HepG2 (cell line): ENCODE results near the gene IL17RC. TPM values are rescaled to one million over a fixed set of nuclear protein-coding genes. Genes with fewer than 3 reads are reported as not detected.

Source experiments
- ARNT2 ChIP-seq: sonication (generic); formaldehyde crosslinking; IDR thresholded peaks from 2 replicates; pipeline ENCODE4 v1.8.0; 2022; ENCODE audit warnings: mild to moderate bottlenecking, low read depth, missing genetic modification reagents, moderate library complexity
- HOMEZ ChIP-seq: IDR thresholded peaks from 2 replicates; pipeline ENCODE4 v1.6.1; 2016; ENCODE audit warnings: low read depth
- HOXA5 ChIP-seq: sonication (generic); formaldehyde crosslinking; IDR thresholded peaks from 2 replicates; pipeline ENCODE4 v1.4.0; 2020; ENCODE audit warnings: missing genetic modification reagents
- KDM5A ChIP-seq: fragments of 200-600 bp; sonication (generic); IDR thresholded peaks from 2 replicates; pipeline ENCODE4 v1.7.0; 2018; ENCODE audit warnings: antibody characterized with exemption, mild to moderate bottlenecking, low read length, borderline replicate concordance
- NRL ChIP-seq: sonication (generic); formaldehyde crosslinking; IDR thresholded peaks from 2 replicates; pipeline ENCODE4 v1.5.0; 2020; ENCODE audit warnings: missing genetic modification reagents, mild to moderate bottlenecking, moderate library complexity, borderline replicate concordance
- POLR2A ChIP-seq, 2 experiments: IDR thresholded peaks; 2 replicates each; pipeline ENCODE4 v1.6.1; 2011; ENCODE audit warnings: low read depth in 2 of 2, low read length in 2 of 2, mild to moderate bottlenecking in 1 of 2, moderate library complexity in 1 of 2; ENCODE audit not compliant: insufficient read depth in 1 of 2
- ZNF343 ChIP-seq: sonication (generic); formaldehyde crosslinking; IDR thresholded peaks from 2 replicates; pipeline ENCODE4 v1.4.0; 2020; ENCODE audit warnings: mild to moderate bottlenecking, missing genetic modification reagents
- ZNF562 ChIP-seq: sonication (generic); formaldehyde crosslinking; IDR thresholded peaks from 2 replicates; pipeline ENCODE4 v1.8.0; 2022; ENCODE audit warnings: missing genetic modification reagents, borderline replicate concordance
- ZNF784 ChIP-seq: sonication (generic); formaldehyde crosslinking; IDR thresholded peaks from 2 replicates; pipeline ENCODE4 v1.5.1; 2020; ENCODE audit warnings: missing genetic modification reagents, mild to moderate bottlenecking, borderline replicate concordance
- ZNF800 ChIP-seq: sonication (generic); formaldehyde crosslinking; IDR thresholded peaks from 2 replicates; pipeline ENCODE4 v1.4.0; 2020; ENCODE audit warnings: missing genetic modification reagents
- polyA plus RNA-seq, 8 experiments: library from polyadenylated mRNA; depleted of rRNA in 3 of 8; stranded (reverse) in 7 of 8; unstranded in 1 of 8; fragments of >200 nt; fragmentation: Illumina TruSeq in 4 of 8; extraction: Trizol in 4 of 8; gene quantifications; 2 replicates each; pipeline versions ENCODE4 v1.2.1 to v1.2.3, GENCODE V29; 2011 to 2016; ENCODE audit warnings: low read depth in 4 of 8, missing spikeins in 1 of 8, mixed read lengths in 1 of 8; ENCODE audit not compliant: insufficient read depth in 1 of 8
- total RNA-seq, 5 experiments: library from RNA; depleted of rRNA; stranded (reverse); fragments of >200 nt; fragmentation: Illumina TruSeq; extraction: Trizol; gene quantifications; 2 replicates each; pipeline ENCODE4 v1.2.3, GENCODE V29; 2016; ENCODE audit warnings: low read depth in 1 of 5
- TF ChIP-seq, protein P1 (sequence below): sonication (generic); formaldehyde crosslinking; IDR thresholded peaks from 2 replicates; pipeline ENCODE4 v1.5.0; 2020; ENCODE audit warnings: missing genetic modification reagents
- TF ChIP-seq, protein P2 (sequence below): sonication (generic); formaldehyde crosslinking; IDR thresholded peaks from 2 replicates; pipeline ENCODE4 v1.8.1; 2023; ENCODE audit warnings: mild to moderate bottlenecking, moderate library complexity, missing genetic modification reagents
- TF ChIP-seq, protein P3 (sequence below): sonication (generic); formaldehyde crosslinking; IDR thresholded peaks from 2 replicates; pipeline ENCODE4 v1.4.0; 2020; ENCODE audit warnings: missing genetic modification reagents
- TF ChIP-seq, protein P4 (sequence below): sonication (generic); formaldehyde crosslinking; IDR thresholded peaks from 2 replicates; pipeline ENCODE4 v1.9.0; 2022; ENCODE audit warnings: low read depth, missing genetic modification reagents
- TF ChIP-seq, protein P5 (sequence below): IDR thresholded peaks from 2 replicates; pipeline ENCODE4 v1.6.1; 2016

IL17RC gene
- total and polyA plus RNA-seq, 2 of the 13 experiments (the other 11 are each of a cell fraction or from before 2014, with no cell fraction given), result 20.7 to 24.0 TPM

DNA sequence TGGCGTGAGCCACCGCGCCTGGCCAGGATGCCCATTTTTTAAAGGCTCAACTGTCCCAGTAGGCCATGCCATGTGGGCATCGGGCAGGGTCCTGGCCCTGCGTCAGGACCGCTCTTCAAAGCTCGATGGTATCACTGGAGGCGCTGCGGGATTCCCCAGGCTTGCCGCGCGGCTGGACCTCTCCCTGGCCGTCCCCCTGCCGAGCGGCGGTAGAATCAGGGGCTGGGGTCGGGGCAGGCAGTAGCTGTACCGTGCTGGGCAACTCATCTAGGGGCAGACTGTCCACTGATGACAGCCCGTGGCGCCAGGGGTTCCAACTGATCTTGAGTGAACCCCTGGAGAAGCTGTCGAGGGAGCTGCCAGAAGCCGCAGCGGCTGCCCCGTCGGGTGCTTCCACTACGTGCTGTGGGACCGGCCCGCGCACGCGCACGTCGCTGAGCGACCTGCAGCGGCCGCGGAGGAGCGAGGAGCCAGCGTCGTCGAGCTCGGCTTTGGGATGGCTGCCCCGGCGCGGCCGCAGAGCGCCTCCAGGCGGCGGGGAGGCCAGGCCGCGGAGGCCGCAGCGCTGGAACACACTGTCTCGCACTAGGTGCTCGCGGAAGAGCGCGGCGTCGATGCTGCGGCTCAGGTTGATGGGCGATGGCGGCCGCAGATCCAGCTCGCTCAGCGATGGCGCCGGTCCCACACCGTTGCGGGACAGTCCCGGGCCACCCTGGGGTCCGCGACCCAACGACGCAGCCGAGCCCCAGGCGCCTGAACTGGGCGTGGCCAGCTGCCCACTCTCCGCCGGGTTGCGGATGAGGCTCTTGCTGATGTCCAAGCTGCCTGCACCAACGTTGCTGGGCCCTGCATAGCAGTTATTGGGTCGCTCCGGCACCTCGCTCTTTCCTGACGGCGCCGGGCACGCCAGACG, 29.5 kb downstream of the IL17RC start (continued):
- TF ChIP-seq ARNT2 (CRISPR knock-in tag) (peak; percentile 95), HOXA5 (peak; percentile 59), NRL (CRISPR knock-in tag) (no peak; the same call in 1 of the 2 replicates), ZNF343 (CRISPR knock-in tag) (peak; percentile 81), ZNF800 (CRISPR knock-in tag) (no peak), POLR2A (IDR thresholded peaks at IDR 0.05; ENCODE audit: insufficient read depth in 1 of 2, low read depth in 2 of 2, low read length in 2 of 2) (peak in 1 of 2 experiments; percentile 45; a peak in 1 of 4 replicates), ZNF784 (CRISPR knock-in tag) (no peak), HOMEZ (peak; percentile 16; the same call in 1 of the 2 replicates), ZNF562 (no peak), KDM5A (no peak)
- TF ChIP-seq, protein P1, sequence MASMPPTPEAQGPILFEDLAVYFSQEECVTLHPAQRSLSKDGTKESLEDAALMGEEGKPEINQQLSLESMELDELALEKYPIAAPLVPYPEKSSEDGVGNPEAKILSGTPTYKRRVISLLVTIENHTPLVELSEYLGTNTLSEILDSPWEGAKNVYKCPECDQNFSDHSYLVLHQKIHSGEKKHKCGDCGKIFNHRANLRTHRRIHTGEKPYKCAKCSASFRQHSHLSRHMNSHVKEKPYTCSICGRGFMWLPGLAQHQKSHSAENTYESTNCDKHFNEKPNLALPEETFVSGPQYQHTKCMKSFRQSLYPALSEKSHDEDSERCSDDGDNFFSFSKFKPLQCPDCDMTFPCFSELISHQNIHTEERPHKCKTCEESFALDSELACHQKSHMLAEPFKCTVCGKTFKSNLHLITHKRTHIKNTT (CRISPR knock-in tag), result 0 out of 2 replicates have a peak, but pooled peaks have one; percentile 15
- TF ChIP-seq, protein P2, sequence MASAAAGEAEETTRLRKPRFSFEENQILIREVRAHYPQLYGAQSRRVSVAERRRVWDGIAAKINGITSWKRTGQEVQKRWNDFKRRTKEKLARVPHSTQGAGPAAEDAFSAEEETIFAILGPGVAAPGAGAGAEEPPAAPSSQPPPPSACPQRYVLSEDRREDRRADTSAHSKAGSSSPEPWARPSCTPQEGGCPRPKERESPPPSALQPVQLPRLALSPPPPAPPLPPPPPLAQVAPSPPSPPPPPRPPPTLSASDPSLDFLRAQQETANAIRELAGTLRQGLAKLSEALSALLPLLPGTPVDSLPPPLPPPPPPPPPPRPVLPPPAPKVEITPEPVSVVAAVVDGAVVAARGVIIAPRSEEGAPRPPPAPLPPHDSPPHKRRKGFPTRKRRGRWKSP (CRISPR knock-in tag), result no peak; the same call in 1 of the 2 replicates
- TF ChIP-seq, protein P3, sequence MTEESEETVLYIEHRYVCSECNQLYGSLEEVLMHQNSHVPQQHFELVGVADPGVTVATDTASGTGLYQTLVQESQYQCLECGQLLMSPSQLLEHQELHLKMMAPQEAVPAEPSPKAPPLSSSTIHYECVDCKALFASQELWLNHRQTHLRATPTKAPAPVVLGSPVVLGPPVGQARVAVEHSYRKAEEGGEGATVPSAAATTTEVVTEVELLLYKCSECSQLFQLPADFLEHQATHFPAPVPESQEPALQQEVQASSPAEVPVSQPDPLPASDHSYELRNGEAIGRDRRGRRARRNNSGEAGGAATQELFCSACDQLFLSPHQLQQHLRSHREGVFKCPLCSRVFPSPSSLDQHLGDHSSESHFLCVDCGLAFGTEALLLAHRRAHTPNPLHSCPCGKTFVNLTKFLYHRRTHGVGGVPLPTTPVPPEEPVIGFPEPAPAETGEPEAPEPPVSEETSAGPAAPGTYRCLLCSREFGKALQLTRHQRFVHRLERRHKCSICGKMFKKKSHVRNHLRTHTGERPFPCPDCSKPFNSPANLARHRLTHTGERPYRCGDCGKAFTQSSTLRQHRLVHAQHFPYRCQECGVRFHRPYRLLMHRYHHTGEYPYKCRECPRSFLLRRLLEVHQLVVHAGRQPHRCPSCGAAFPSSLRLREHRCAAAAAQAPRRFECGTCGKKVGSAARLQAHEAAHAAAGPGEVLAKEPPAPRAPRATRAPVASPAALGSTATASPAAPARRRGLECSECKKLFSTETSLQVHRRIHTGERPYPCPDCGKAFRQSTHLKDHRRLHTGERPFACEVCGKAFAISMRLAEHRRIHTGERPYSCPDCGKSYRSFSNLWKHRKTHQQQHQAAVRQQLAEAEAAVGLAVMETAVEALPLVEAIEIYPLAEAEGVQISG, result peak; percentile 99
- TF ChIP-seq, protein P4, sequence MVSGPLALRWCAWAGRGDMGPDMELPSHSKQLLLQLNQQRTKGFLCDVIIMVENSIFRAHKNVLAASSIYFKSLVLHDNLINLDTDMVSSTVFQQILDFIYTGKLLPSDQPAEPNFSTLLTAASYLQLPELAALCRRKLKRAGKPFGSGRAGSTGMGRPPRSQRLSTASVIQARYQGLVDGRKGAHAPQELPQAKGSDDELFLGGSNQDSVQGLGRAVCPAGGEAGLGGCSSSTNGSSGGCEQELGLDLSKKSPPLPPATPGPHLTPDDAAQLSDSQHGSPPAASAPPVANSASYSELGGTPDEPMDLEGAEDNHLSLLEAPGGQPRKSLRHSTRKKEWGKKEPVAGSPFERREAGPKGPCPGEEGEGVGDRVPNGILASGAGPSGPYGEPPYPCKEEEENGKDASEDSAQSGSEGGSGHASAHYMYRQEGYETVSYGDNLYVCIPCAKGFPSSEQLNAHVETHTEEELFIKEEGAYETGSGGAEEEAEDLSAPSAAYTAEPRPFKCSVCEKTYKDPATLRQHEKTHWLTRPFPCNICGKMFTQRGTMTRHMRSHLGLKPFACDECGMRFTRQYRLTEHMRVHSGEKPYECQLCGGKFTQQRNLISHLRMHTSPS (CRISPR knock-in tag), result no peak
- TF ChIP-seq, protein P5, sequence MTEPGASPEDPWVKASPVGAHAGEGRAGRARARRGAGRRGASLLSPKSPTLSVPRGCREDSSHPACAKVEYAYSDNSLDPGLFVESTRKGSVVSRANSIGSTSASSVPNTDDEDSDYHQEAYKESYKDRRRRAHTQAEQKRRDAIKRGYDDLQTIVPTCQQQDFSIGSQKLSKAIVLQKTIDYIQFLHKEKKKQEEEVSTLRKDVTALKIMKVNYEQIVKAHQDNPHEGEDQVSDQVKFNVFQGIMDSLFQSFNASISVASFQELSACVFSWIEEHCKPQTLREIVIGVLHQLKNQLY, result no peak; the same call in 1 of the 2 replicates
